ENCODE results near the gene UGT2A3.
"Not testable (repeated sequence)": the region's sequence is repeated elsewhere in the genome, so short reads cannot be mapped to it uniquely, and the experiment has no call there.

UGT2A3 gene

GRCh38 chr4:68951078-68951805 lies at the start of gene UGT2A3:
TSS of gene UGT2A3 (minus strand) at chr4:68951804. CDS start at chr4:68951760, 44 bp downstream.
- no peak for FAIRE-seq

GRCh38 chr4:68997040-68997439 lies 45.4 kb upstream of the UGT2A3 start:
- FAIRE-seq: no peak

GRCh38 chr4:68995292-68995691 lies 43.7 kb upstream of the UGT2A3 start:
- FAIRE-seq: no peak

GRCh38 chr4:68987007-68987406 lies 35.4 kb upstream of the UGT2A3 start:
- no peak for FAIRE-seq

- FAIRE-seq: no peak
Measured at GRCh38 chr4:68985442-68985841, 33.8 kb upstream of the UGT2A3 start.

- no peak for FAIRE-seq
Measured at GRCh38 chr4:68984947-68985346, 33.3 kb upstream of the UGT2A3 start.

- no peak for FAIRE-seq
Measured at GRCh38 chr4:68963374-68963773, 11.8 kb upstream of the UGT2A3 start.

- FAIRE-seq: no peak
Measured at GRCh38 chr4:68962868-68963267, 11.3 kb upstream of the UGT2A3 start.

GRCh38 chr4:68960294-68961163 lies 8.9 kb upstream of the UGT2A3 start:
- FAIRE-seq: no peak

GRCh38 chr4:68959085-68959484 lies 7.5 kb upstream of the UGT2A3 start:
- FAIRE-seq: not testable (repeated sequence)

- FAIRE-seq: no peak
Measured at GRCh38 chr4:68954126-68954525, 2.5 kb upstream of the UGT2A3 start.

- no peak for FAIRE-seq
Measured at GRCh38 chr4:68953056-68953596, 1.5 kb upstream of the UGT2A3 start.

- no peak for FAIRE-seq
Measured at GRCh38 chr4:68951806-68952585, 392 bp upstream of the UGT2A3 start.

- FAIRE-seq: no peak
Measured at GRCh38 chr4:68950033-68950432, 1.6 kb downstream of the UGT2A3 start.

- FAIRE-seq: no peak
Measured at GRCh38 chr4:68948985-68949384, 2.6 kb downstream of the UGT2A3 start.

- FAIRE-seq: no peak
Measured at GRCh38 chr4:68948044-68948743, 3.4 kb downstream of the UGT2A3 start.

GRCh38 chr4:68929076-68929737 lies 22.4 kb downstream of the UGT2A3 start:
- no peak for FAIRE-seq

GRCh38 chr4:68927165-68927564 lies 24.4 kb downstream of the UGT2A3 start:
- no peak for FAIRE-seq

- FAIRE-seq: not testable (repeated sequence)
Measured at GRCh38 chr4:68922202-68922601, 29.4 kb downstream of the UGT2A3 start.

- no peak for FAIRE-seq
Measured at GRCh38 chr4:68921051-68921450, 30.6 kb downstream of the UGT2A3 start.

- no peak for FAIRE-seq
Measured at GRCh38 chr4:68917016-68917415, 34.6 kb downstream of the UGT2A3 start.

GRCh38 chr4:68912807-68913206 lies 38.8 kb downstream of the UGT2A3 start:
- FAIRE-seq: no peak

Data from G401.6 (cell line).